Liver (tissue), 9 donors: ENCODE results near the gene NAA38. TPM values are rescaled to one million over a fixed set of nuclear protein-coding genes. Genes with fewer than 3 reads are reported as not detected.

Experiments
- DNase-seq: peaks from one replicate; pipeline ENCODE4 v3.0.0-alpha.2; 2017; ENCODE audit warnings: low spot score
- H3K27ac ChIP-seq, 2 donors: one replicate each; pipeline ENCODE4 v1.7.0; 2013; ENCODE audit warnings: inconsistent platforms in 2 of 2, low read length in 2 of 2, control low read depth in 1 of 2, low read depth in 1 of 2, mild to moderate bottlenecking in 1 of 2
- H3K27me3 ChIP-seq, 4 donors: one replicate each; pipeline versions ENCODE4 v1.6.1 to v1.7.0; 2013; ENCODE audit warnings: low read length in 3 of 4, inconsistent platforms in 1 of 4, mild to moderate bottlenecking in 1 of 4, moderate library complexity in 1 of 4; ENCODE audit not compliant: control insufficient read depth in 4 of 4, insufficient read depth in 4 of 4
- H3K36me3 ChIP-seq, 4 donors: one replicate each; pipeline versions ENCODE4 v1.6.1 to v1.7.0; 2013; ENCODE audit warnings: low read length in 3 of 4, mild to moderate bottlenecking in 3 of 4, low read depth in 1 of 4, moderate library complexity in 1 of 4; ENCODE audit not compliant: control insufficient read depth in 4 of 4, insufficient read depth in 3 of 4
- H3K4me1 ChIP-seq, 4 donors: one replicate each; pipeline versions ENCODE4 v1.6.1 to v1.7.0; 2013; ENCODE audit warnings: low read length in 3 of 4, mild to moderate bottlenecking in 3 of 4, moderate library complexity in 1 of 4; ENCODE audit not compliant: control insufficient read depth in 4 of 4, insufficient read depth in 4 of 4
- H3K4me3 ChIP-seq, 3 donors: one replicate each; pipeline versions ENCODE4 v1.6.1 to v1.7.0; 2013; ENCODE audit warnings: low read length in 3 of 3, control low read depth in 1 of 3, low read depth in 1 of 3, mild to moderate bottlenecking in 1 of 3
- H3K9ac ChIP-seq, 2 donors: one replicate each; pipeline ENCODE4 v1.7.0; 2013; ENCODE audit warnings: low read length in 2 of 2, mild to moderate bottlenecking in 2 of 2, moderate library complexity in 2 of 2, control low read depth in 1 of 2, low read depth in 1 of 2
- H3K9me3 ChIP-seq, 4 donors: one replicate each; pipeline versions ENCODE4 v1.6.1 to v1.7.0; 2013; ENCODE audit warnings: low read length in 3 of 4; ENCODE audit not compliant: control insufficient read depth in 4 of 4
- EGR1 ChIP-seq, 2 donors: IDR thresholded peaks; 2 replicates each; pipeline ENCODE4 v1.6.1; 2016 to 2018; ENCODE audit warnings: antibody characterized with exemption in 2 of 2, low read depth in 2 of 2
- FOXA1 ChIP-seq: IDR thresholded peaks from 2 replicates; pipeline ENCODE4 v1.6.1; 2016; ENCODE audit warnings: antibody characterized with exemption
- FOXA2 ChIP-seq: IDR thresholded peaks from 2 replicates; pipeline ENCODE4 v1.6.1; 2016; ENCODE audit warnings: antibody characterized with exemption
- GABPA ChIP-seq, 2 donors: IDR thresholded peaks in 1 of 2; conservative IDR thresholded peaks in 1 of 2; 2 replicates each; pipeline ENCODE4 v1.6.1; 2016; ENCODE audit warnings: antibody characterized with exemption in 2 of 2, mild to moderate bottlenecking in 1 of 2, moderate library complexity in 1 of 2
- HNF4A ChIP-seq, 2 donors: conservative IDR thresholded peaks; 2 replicates each; pipeline ENCODE4 v1.6.1; 2016; ENCODE audit warnings: antibody characterized with exemption in 2 of 2, mild to moderate bottlenecking in 2 of 2
- HNF4G ChIP-seq: IDR thresholded peaks from 2 replicates; pipeline ENCODE4 v1.6.1; 2016; ENCODE audit warnings: antibody characterized with exemption
- JUND ChIP-seq, 2 donors: IDR thresholded peaks; 2 replicates each; pipeline ENCODE4 v1.6.1; 2016; ENCODE audit warnings: antibody characterized with exemption in 2 of 2
- NR2F2 ChIP-seq: IDR thresholded peaks from 2 replicates; pipeline ENCODE4 v1.6.1; 2016; ENCODE audit warnings: antibody characterized with exemption
- RAD21 ChIP-seq, 2 donors: IDR thresholded peaks; 2 replicates each; pipeline ENCODE4 v1.6.1; 2016; ENCODE audit warnings: antibody characterized with exemption in 2 of 2, mild to moderate bottlenecking in 2 of 2
- RXRA ChIP-seq, 2 donors: IDR thresholded peaks; 2 replicates each; pipeline ENCODE4 v1.6.1; 2017 to 2018; ENCODE audit warnings: antibody characterized with exemption in 2 of 2, mild to moderate bottlenecking in 1 of 2
- SP1 ChIP-seq: IDR thresholded peaks from 2 replicates; pipeline ENCODE4 v1.6.1; 2018; ENCODE audit warnings: antibody characterized with exemption, mild to moderate bottlenecking
- TAF1 ChIP-seq: conservative IDR thresholded peaks from 2 replicates; pipeline ENCODE4 v1.6.1; 2016; ENCODE audit warnings: antibody characterized with exemption, mild to moderate bottlenecking
- YY1 ChIP-seq: IDR thresholded peaks from 2 replicates; pipeline ENCODE4 v1.6.1; 2016; ENCODE audit warnings: antibody characterized with exemption, mild to moderate bottlenecking
- WGBS: extraction: QIAGEN DNeasy Blood & Tissue Kit; methylation state at CpG from one replicate; pipeline ENCODE4 v1.1.7; 2013; 5-methylcytosine and 5-hydroxymethylcytosine counted together
- polyA plus RNA-seq, 2 donors: library from polyadenylated mRNA; stranded (reverse) in 1 of 2; unstranded in 1 of 2; fragments of 200-250 nt in 1 of 2; fragments of >200 nt in 1 of 2; fragmentation: Nextera tagmentation in 1 of 2; extraction: Ambion mirVana in 1 of 2; gene quantifications; one replicate each; pipeline versions ENCODE4 v1.2.1 to v1.2.3, GENCODE V29; 2013 to 2015
- total RNA-seq, 2 donors: library from RNA; depleted of rRNA; stranded (reverse); fragments of >200 nt; gene quantifications; one replicate each; pipeline ENCODE4 v1.2.3, GENCODE V29; 2014
- TF ChIP-seq, protein P1 (sequence below): fragments of 150-350 bp; IDR thresholded peaks from 2 replicates; pipeline ENCODE4 v1.5.1; 2017; ENCODE audit warnings: improper control_type of control experiment, low read depth, low read length; ENCODE audit not compliant: missing input control
- TF ChIP-seq, protein P2 (sequence below): IDR thresholded peaks from 2 replicates; pipeline ENCODE4 v1.6.1; 2016; ENCODE audit warnings: antibody characterized with exemption, mild to moderate bottlenecking
- TF ChIP-seq, protein P3 (sequence below): IDR thresholded peaks from 2 replicates; pipeline ENCODE4 v1.6.1; 2016; ENCODE audit warnings: antibody characterized with exemption
- TF ChIP-seq, protein P4 (sequence below): IDR thresholded peaks from 2 replicates; pipeline ENCODE4 v1.6.1; 2016; ENCODE audit warnings: antibody characterized with exemption
- TF ChIP-seq, protein P5 (sequence below): IDR thresholded peaks from 2 replicates; pipeline ENCODE4 v1.6.1; 2016; ENCODE audit warnings: antibody characterized with exemption
- donor health status: healthy.
- donor health status: healthy.
- donor health status: healthy.
- donor health status: healthy.
- donor health status: healthy.

NAA38 gene
- total and polyA plus RNA-seq, 4 donors: 24.3 to 118 (median 56.8) TPM

DNA sequence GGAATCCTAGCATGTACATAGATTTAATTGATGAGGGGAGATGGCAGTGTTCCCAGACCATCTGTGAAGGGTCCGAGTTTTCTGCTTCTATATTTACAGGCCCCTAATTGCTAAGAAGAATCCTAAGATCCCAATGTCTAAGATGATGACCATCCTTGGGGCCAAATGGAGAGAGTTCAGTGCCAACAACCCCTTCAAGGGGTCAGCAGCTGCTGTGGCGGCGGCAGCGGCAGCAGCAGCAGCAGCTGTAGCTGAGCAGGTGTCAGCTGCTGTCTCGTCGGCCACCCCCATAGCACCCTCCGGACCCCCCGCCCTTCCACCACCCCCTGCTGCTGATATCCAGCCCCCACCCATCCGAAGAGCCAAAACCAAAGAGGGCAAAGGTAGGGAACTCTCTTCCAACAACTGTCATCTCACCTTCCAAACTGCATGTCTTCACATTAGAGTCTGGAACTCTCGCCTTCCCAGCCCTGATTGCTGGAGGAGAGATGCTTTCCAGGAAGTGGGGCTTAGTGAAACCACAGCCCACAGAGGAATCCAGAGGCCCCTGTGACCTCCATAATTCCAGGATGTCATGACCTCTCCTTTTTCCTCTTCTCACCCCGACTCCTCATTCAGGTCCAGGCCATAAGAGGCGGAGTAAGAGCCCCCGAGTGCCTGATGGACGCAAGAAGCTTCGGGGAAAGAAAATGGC, 36.0 kb upstream of the NAA38 start:
- H3K36me3 ChIP-seq: peaks cover 0 to 13% (median 0%) of the 10 kb centered on the region in 4 donors
- H3K27ac ChIP-seq: no peak overlapping the region
- no peak for DNase-seq
- no peak overlapping the region for H3K4me3 ChIP-seq
- 94% methylated on average over 15 of the region's 15 CpGs for WGBS
- no peaks in the 10 kb centered on the region for H3K9me3 ChIP-seq
- H3K27me3 ChIP-seq: no peaks in the 10 kb centered on the region
- no peak overlapping the region for H3K9ac ChIP-seq
- no peak for TF ChIP-seq NR2F2
- peaks cover 6 to 22% (median 18%) of the 10 kb centered on the region in 4 donors for H3K4me1 ChIP-seq

DNA sequence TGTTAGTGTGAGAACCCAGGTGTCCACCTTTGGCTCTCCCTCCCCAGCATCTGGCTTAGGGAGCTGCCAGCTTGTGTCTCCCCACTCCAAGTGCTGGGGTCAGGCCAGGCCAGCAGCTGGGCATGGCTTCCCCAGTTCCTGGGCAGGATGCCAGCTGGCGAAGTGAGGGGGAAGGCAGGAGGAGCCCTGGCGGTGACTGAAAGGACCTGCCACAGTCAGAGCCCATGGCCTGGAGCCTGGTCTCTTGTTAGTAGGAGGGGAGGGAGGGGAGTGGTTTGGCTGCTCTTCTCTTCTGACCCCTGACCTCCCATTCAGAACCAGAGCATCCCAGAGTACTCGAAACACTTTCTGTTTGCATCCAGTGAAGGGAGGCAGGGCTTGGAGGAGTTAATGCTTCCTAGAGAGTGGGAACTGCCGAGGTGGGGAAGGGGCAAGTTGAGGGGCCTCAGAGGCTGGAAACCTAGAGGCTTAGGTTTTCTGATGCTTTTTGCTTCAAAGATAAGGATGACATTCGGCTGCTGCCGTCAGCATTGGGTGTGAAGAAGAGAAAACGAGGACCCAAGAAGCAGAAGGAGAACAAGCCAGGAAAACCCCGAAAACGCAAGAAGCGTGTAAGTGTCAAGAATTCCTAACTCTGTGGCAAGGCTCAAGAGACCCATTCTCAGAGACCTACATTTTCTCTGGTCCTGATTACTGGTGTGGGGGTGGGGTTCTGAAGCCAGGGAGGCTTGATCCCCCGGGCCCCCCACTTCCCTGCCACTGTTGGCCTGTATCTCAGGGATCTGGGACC, 32.0 kb upstream of the NAA38 start:
- H3K36me3 ChIP-seq: peaks cover 0 to 6% (median 0%) of the 10 kb centered on the region in 4 donors
- 36% methylated on average over 11 of the region's 11 CpGs for WGBS
- DNase-seq: peak; percentile 67
- TF ChIP-seq, protein P1, sequence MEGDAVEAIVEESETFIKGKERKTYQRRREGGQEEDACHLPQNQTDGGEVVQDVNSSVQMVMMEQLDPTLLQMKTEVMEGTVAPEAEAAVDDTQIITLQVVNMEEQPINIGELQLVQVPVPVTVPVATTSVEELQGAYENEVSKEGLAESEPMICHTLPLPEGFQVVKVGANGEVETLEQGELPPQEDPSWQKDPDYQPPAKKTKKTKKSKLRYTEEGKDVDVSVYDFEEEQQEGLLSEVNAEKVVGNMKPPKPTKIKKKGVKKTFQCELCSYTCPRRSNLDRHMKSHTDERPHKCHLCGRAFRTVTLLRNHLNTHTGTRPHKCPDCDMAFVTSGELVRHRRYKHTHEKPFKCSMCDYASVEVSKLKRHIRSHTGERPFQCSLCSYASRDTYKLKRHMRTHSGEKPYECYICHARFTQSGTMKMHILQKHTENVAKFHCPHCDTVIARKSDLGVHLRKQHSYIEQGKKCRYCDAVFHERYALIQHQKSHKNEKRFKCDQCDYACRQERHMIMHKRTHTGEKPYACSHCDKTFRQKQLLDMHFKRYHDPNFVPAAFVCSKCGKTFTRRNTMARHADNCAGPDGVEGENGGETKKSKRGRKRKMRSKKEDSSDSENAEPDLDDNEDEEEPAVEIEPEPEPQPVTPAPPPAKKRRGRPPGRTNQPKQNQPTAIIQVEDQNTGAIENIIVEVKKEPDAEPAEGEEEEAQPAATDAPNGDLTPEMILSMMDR: peak; percentile 61
- TF ChIP-seq RAD21 (IDR thresholded peaks at IDR 0.05): peak; percentile 49 to 68
- TF ChIP-seq, protein P2, sequence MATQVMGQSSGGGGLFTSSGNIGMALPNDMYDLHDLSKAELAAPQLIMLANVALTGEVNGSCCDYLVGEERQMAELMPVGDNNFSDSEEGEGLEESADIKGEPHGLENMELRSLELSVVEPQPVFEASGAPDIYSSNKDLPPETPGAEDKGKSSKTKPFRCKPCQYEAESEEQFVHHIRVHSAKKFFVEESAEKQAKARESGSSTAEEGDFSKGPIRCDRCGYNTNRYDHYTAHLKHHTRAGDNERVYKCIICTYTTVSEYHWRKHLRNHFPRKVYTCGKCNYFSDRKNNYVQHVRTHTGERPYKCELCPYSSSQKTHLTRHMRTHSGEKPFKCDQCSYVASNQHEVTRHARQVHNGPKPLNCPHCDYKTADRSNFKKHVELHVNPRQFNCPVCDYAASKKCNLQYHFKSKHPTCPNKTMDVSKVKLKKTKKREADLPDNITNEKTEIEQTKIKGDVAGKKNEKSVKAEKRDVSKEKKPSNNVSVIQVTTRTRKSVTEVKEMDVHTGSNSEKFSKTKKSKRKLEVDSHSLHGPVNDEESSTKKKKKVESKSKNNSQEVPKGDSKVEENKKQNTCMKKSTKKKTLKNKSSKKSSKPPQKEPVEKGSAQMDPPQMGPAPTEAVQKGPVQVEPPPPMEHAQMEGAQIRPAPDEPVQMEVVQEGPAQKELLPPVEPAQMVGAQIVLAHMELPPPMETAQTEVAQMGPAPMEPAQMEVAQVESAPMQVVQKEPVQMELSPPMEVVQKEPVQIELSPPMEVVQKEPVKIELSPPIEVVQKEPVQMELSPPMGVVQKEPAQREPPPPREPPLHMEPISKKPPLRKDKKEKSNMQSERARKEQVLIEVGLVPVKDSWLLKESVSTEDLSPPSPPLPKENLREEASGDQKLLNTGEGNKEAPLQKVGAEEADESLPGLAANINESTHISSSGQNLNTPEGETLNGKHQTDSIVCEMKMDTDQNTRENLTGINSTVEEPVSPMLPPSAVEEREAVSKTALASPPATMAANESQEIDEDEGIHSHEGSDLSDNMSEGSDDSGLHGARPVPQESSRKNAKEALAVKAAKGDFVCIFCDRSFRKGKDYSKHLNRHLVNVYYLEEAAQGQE: peak; percentile 39
- TF ChIP-seq SP1: peak; percentile 79
- TF ChIP-seq GABPA (IDR thresholded peaks at IDR 0.05 in 1 of 2, conservative IDR thresholded peaks at IDR 0.05 in 1 of 2): no peak
- peak in 1 of 2 donors; percentile 36 for TF ChIP-seq JUND (IDR thresholded peaks at IDR 0.05)
- TF ChIP-seq, protein P3, sequence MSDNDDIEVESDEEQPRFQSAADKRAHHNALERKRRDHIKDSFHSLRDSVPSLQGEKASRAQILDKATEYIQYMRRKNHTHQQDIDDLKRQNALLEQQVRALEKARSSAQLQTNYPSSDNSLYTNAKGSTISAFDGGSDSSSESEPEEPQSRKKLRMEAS: no peak
- peak; percentile 54 to 65 for TF ChIP-seq HNF4A (conservative IDR thresholded peaks at IDR 0.05)
- TF ChIP-seq, protein P4, sequence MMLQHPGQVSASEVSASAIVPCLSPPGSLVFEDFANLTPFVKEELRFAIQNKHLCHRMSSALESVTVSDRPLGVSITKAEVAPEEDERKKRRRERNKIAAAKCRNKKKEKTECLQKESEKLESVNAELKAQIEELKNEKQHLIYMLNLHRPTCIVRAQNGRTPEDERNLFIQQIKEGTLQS: no peak
- TF ChIP-seq FOXA2: no peak
- TF ChIP-seq FOXA1: no peak
- TF ChIP-seq YY1: peak; percentile 57
- TF ChIP-seq RXRA (IDR thresholded peaks at IDR 0.05): peak; percentile 94 to 95
- no peak for TF ChIP-seq TAF1
- peak; percentile 95 for TF ChIP-seq NR2F2
- TF ChIP-seq, protein P5, sequence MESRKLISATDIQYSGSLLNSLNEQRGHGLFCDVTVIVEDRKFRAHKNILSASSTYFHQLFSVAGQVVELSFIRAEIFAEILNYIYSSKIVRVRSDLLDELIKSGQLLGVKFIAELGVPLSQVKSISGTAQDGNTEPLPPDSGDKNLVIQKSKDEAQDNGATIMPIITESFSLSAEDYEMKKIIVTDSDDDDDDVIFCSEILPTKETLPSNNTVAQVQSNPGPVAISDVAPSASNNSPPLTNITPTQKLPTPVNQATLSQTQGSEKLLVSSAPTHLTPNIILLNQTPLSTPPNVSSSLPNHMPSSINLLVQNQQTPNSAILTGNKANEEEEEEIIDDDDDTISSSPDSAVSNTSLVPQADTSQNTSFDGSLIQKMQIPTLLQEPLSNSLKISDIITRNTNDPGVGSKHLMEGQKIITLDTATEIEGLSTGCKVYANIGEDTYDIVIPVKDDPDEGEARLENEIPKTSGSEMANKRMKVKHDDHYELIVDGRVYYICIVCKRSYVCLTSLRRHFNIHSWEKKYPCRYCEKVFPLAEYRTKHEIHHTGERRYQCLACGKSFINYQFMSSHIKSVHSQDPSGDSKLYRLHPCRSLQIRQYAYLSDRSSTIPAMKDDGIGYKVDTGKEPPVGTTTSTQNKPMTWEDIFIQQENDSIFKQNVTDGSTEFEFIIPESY: peak; percentile 51
- no peak for TF ChIP-seq HNF4G
- TF ChIP-seq EGR1 (IDR thresholded peaks at IDR 0.05; ENCODE audit: low read depth in 2 of 2): peak in 1 of 2 donors; percentile 50
- H3K4me1 ChIP-seq: peaks cover 9 to 46% (median 42%) of the 10 kb centered on the region in 4 donors
- H3K9me3 ChIP-seq: no peaks in the 10 kb centered on the region
- H3K4me3 ChIP-seq: peak overlapping the region in 1 of 3 donors; percentile 44
- H3K27ac ChIP-seq: peak overlapping the region; percentile 72 to 89
- no peaks in the 10 kb centered on the region for H3K27me3 ChIP-seq
- H3K9ac ChIP-seq: no peak overlapping the region
